ENCODE data around the gene GAB2.

GAB2 gene

GRCh38 chr11:78220218-78221157 lies 197.1 kb downstream of the GAB2 start:
- no peak for DNase-seq (ENCODE audit: low spot score)
- in situ Hi-C loops (cut with MboI; ENCODE audit: low pct_unique_long_range_greater_than_20kb, low sequenced_read_pairs, unreplicated experiment): loop anchor here (10.0 kb wide), 1 partner anchor 204 kb away; no protein-coding TSS in a partner anchor
- TF ChIP-seq CTCF (IDR thresholded peaks at IDR 0.05; ENCODE audit: extremely low read depth, insufficient read depth, missing control alignments): no peak

- DNase-seq (ENCODE audit: low spot score): no peak
- TF ChIP-seq CTCF (IDR thresholded peaks at IDR 0.05; ENCODE audit: extremely low read depth, insufficient read depth, missing control alignments): no peak
- in situ Hi-C loops (cut with MboI; ENCODE audit: low pct_unique_long_range_greater_than_20kb, low sequenced_read_pairs, unreplicated experiment): loop anchor here (10.0 kb wide), 1 partner anchor 205 kb away; no protein-coding TSS in a partner anchor
Observed at GRCh38 chr11:78219493-78220217, 198.0 kb downstream of the GAB2 start.

GRCh38 chr11:78218707-78219492 lies 198.7 kb downstream of the GAB2 start:
- no peak for TF ChIP-seq CTCF (IDR thresholded peaks at IDR 0.05; ENCODE audit: extremely low read depth, insufficient read depth, missing control alignments)
- in situ Hi-C loops (cut with MboI; ENCODE audit: low pct_unique_long_range_greater_than_20kb, low sequenced_read_pairs, unreplicated experiment): no loop called here
- DNase-seq (ENCODE audit: low spot score): no peak

GRCh38 chr11:78217650-78218541 lies 199.7 kb downstream of the GAB2 start:
- in situ Hi-C loops (cut with MboI; ENCODE audit: low pct_unique_long_range_greater_than_20kb, low sequenced_read_pairs, unreplicated experiment): no loop called here
- no peak for DNase-seq (ENCODE audit: low spot score)
- no peak for TF ChIP-seq CTCF (IDR thresholded peaks at IDR 0.05; ENCODE audit: extremely low read depth, insufficient read depth, missing control alignments)

- in situ Hi-C loops (cut with MboI; ENCODE audit: low pct_unique_long_range_greater_than_20kb, low sequenced_read_pairs, unreplicated experiment): no loop called here
- no peak for TF ChIP-seq CTCF (IDR thresholded peaks at IDR 0.05; ENCODE audit: extremely low read depth, insufficient read depth, missing control alignments)
- DNase-seq (ENCODE audit: low spot score): no peak
Observed at GRCh38 chr11:78216571-78217287, 200.9 kb downstream of the GAB2 start.

All from GM13977 (cell line).